ENCODE measurements around the gene TSC22D4.
"Not testable (repeated sequence)": the region's sequence is repeated elsewhere in the genome, so short reads cannot be mapped to it uniquely, and the experiment has no call there.

The TSC22D4 gene

GRCh38 chr7:100509231-100509630 is 30.2 kb upstream of the TSC22D4 start:
- Histone ChIP-seq H3K4me2 (ENCODE audit: low read length) (no peak overlapping the region), H2BK12ac (ENCODE audit: low read length) (no peak overlapping the region), H3K14ac (ENCODE audit: low read length) (no peak overlapping the region), H2AK5ac (ENCODE audit: low read length) (no peak overlapping the region), H3K9ac (ENCODE audit: low read length) (no peak overlapping the region), H2BK5ac (ENCODE audit: low read depth, low read length, poor library complexity) (no peak overlapping the region), H3K27ac (ENCODE audit: low read depth, low read length) (no peak overlapping the region), H3K36me3 (ENCODE audit: control insufficient read depth in 1 of 2, insufficient read depth in 2 of 2, low read length in 2 of 2) (no peaks in the 10 kb centered on the region), H4K91ac (ENCODE audit: low read depth, low read length) (no peak overlapping the region), H3K79me1 (ENCODE audit: low read length) (no peaks in the 10 kb centered on the region), H3K4ac (ENCODE audit: low read depth, low read length) (no peak overlapping the region), H3K18ac (ENCODE audit: low read length) (no peak overlapping the region), H2BK120ac (ENCODE audit: insufficient read depth, low read length, poor library complexity) (no peak overlapping the region), H3K9me3 (ENCODE audit: insufficient read depth, low read depth, low read length) (peaks cover 1% of the 10 kb centered on the region), H3K4me1 (ENCODE audit: control insufficient read depth in 1 of 2, insufficient read depth in 2 of 2, low read length in 2 of 2) (no peaks in the 10 kb centered on the region), H4K8ac (ENCODE audit: low read depth, low read length) (no peak overlapping the region), H3K4me3 (ENCODE audit: low read depth, low read length) (no peak overlapping the region), H3K79me2 (ENCODE audit: control insufficient read depth, insufficient read depth, low read length, poor library complexity) (no peaks in the 10 kb centered on the region), H3K23ac (ENCODE audit: low read length) (no peak overlapping the region), H3K27me3 (ENCODE audit: insufficient read depth, low read length) (no peaks in the 10 kb centered on the region), H2AFZ (ENCODE audit: insufficient read depth, low read length, poor library complexity) (no peak overlapping the region), H4K12ac (ENCODE audit: low read depth, low read length) (no peak overlapping the region)
- no CpG with 5 or more reads among the region's 15 CpGs for WGBS (ENCODE audit: extremely low coverage, insufficient coverage, insufficient read length)
- DNase-seq, result peak; percentile 74 to 80

GRCh38 chr7:100506356-100506923 is 27.4 kb upstream of the TSC22D4 start:
- Histone ChIP-seq H3K4me2 (ENCODE audit: low read length) (no peak overlapping the region), H3K14ac (ENCODE audit: low read length) (no peak overlapping the region), H3K9me3 (ENCODE audit: insufficient read depth, low read depth, low read length) (no peaks in the 10 kb centered on the region), H4K8ac (ENCODE audit: low read depth, low read length) (no peak overlapping the region), H3K36me3 (ENCODE audit: control insufficient read depth in 1 of 2, insufficient read depth in 2 of 2, low read length in 2 of 2) (no peaks in the 10 kb centered on the region), H3K4me3 (ENCODE audit: low read depth, low read length) (no peak overlapping the region), H2AK5ac (ENCODE audit: low read length) (no peak overlapping the region), H3K79me2 (ENCODE audit: control insufficient read depth, insufficient read depth, low read length, poor library complexity) (no peaks in the 10 kb centered on the region), H2BK5ac (ENCODE audit: low read depth, low read length, poor library complexity) (no peak overlapping the region), H3K27ac (ENCODE audit: low read depth, low read length) (no peak overlapping the region), H4K91ac (ENCODE audit: low read depth, low read length) (no peak overlapping the region), H3K4me1 (ENCODE audit: control insufficient read depth in 1 of 2, insufficient read depth in 2 of 2, low read length in 2 of 2) (peaks cover 7 to 9% of the 10 kb centered on the region in 2 experiments), H3K79me1 (ENCODE audit: low read length) (peaks cover 3% of the 10 kb centered on the region), H3K18ac (ENCODE audit: low read length) (no peak overlapping the region), H2AFZ (ENCODE audit: insufficient read depth, low read length, poor library complexity) (no peak overlapping the region), H3K23ac (ENCODE audit: low read length) (no peak overlapping the region), H3K27me3 (ENCODE audit: insufficient read depth, low read length) (no peaks in the 10 kb centered on the region), H2BK12ac (ENCODE audit: low read length) (no peak overlapping the region), H3K9ac (ENCODE audit: low read length) (no peak overlapping the region), H4K12ac (ENCODE audit: low read depth, low read length) (no peak overlapping the region), H3K4ac (ENCODE audit: low read depth, low read length) (no peak overlapping the region), H2BK120ac (ENCODE audit: insufficient read depth, low read length, poor library complexity) (no peak overlapping the region)
- WGBS (ENCODE audit: extremely low coverage, insufficient coverage, insufficient read length), result no CpG with 5 or more reads among the region's 8 CpGs
- no peak for DNase-seq

- H2AFZ ChIP-seq (ENCODE audit: insufficient read depth, low read length, poor library complexity), result no peak overlapping the region
- peaks cover 7 to 9% of the 10 kb centered on the region in 2 experiments for H3K4me1 ChIP-seq (ENCODE audit: control insufficient read depth in 1 of 2, insufficient read depth in 2 of 2, low read length in 2 of 2)
- H3K9ac ChIP-seq (ENCODE audit: low read length), result no peak overlapping the region
- no peak overlapping the region for H3K4me2 ChIP-seq (ENCODE audit: low read length)
- H3K9me3 ChIP-seq (ENCODE audit: insufficient read depth, low read depth, low read length), result no peaks in the 10 kb centered on the region
- H3K18ac ChIP-seq (ENCODE audit: low read length), result no peak overlapping the region
- H4K91ac ChIP-seq (ENCODE audit: low read depth, low read length), result no peak overlapping the region
- H2BK12ac ChIP-seq (ENCODE audit: low read length), result no peak overlapping the region
- no peaks in the 10 kb centered on the region for H3K36me3 ChIP-seq (ENCODE audit: control insufficient read depth in 1 of 2, insufficient read depth in 2 of 2, low read length in 2 of 2)
- H2BK120ac ChIP-seq (ENCODE audit: insufficient read depth, low read length, poor library complexity), result no peak overlapping the region
- no peak overlapping the region for H3K4ac ChIP-seq (ENCODE audit: low read depth, low read length)
- no peaks in the 10 kb centered on the region for H3K27me3 ChIP-seq (ENCODE audit: insufficient read depth, low read length)
- no peak overlapping the region for H3K27ac ChIP-seq (ENCODE audit: low read depth, low read length)
- no peak overlapping the region for H4K12ac ChIP-seq (ENCODE audit: low read depth, low read length)
- H3K23ac ChIP-seq (ENCODE audit: low read length), result no peak overlapping the region
- H3K4me3 ChIP-seq (ENCODE audit: low read depth, low read length), result no peak overlapping the region
- H2BK5ac ChIP-seq (ENCODE audit: low read depth, low read length, poor library complexity), result no peak overlapping the region
- peaks cover 3% of the 10 kb centered on the region for H3K79me1 ChIP-seq (ENCODE audit: low read length)
- no peak overlapping the region for H3K14ac ChIP-seq (ENCODE audit: low read length)
- no peaks in the 10 kb centered on the region for H3K79me2 ChIP-seq (ENCODE audit: control insufficient read depth, insufficient read depth, low read length, poor library complexity)
- whole genome bisulfite sequencing (ENCODE audit: extremely low coverage, insufficient coverage, insufficient read length), result no CpG with 5 or more reads among the region's 9 CpGs
- DNase-seq, result no peak
- no peak overlapping the region for H4K8ac ChIP-seq (ENCODE audit: low read depth, low read length)
- H2AK5ac ChIP-seq (ENCODE audit: low read length), result no peak overlapping the region
These were observed 26.0 kb upstream of the TSC22D4 start for GRCh38 chr7:100504887-100505611.

- H3K4me3 ChIP-seq (ENCODE audit: low read depth, low read length); H3K14ac ChIP-seq (ENCODE audit: low read length); H3K27me3 ChIP-seq (ENCODE audit: insufficient read depth, low read length); H3K36me3 ChIP-seq (ENCODE audit: control insufficient read depth in 1 of 2, insufficient read depth in 2 of 2, low read length in 2 of 2); H4K8ac ChIP-seq (ENCODE audit: low read depth, low read length); H3K79me2 ChIP-seq (ENCODE audit: control insufficient read depth, insufficient read depth, low read length, poor library complexity); H2BK5ac ChIP-seq (ENCODE audit: low read depth, low read length, poor library complexity); H3K27ac ChIP-seq (ENCODE audit: low read depth, low read length); H2AFZ ChIP-seq (ENCODE audit: insufficient read depth, low read length, poor library complexity); H3K4me1 ChIP-seq (ENCODE audit: control insufficient read depth in 1 of 2, insufficient read depth in 2 of 2, low read length in 2 of 2); H2BK12ac ChIP-seq (ENCODE audit: low read length); H3K9me3 ChIP-seq (ENCODE audit: insufficient read depth, low read depth, low read length); H2BK120ac ChIP-seq (ENCODE audit: insufficient read depth, low read length, poor library complexity); H3K4me2 ChIP-seq (ENCODE audit: low read length); H3K23ac ChIP-seq (ENCODE audit: low read length); H4K12ac ChIP-seq (ENCODE audit: low read depth, low read length); H3K79me1 ChIP-seq (ENCODE audit: low read length); H2AK5ac ChIP-seq (ENCODE audit: low read length); H3K9ac ChIP-seq (ENCODE audit: low read length); H4K91ac ChIP-seq (ENCODE audit: low read depth, low read length); H3K18ac ChIP-seq (ENCODE audit: low read length); H3K4ac ChIP-seq (ENCODE audit: low read depth, low read length): not testable (repeated sequence)
- WGBS (ENCODE audit: extremely low coverage, insufficient coverage, insufficient read length), result no CpG with 5 or more reads among the region's 3 CpGs
- DNase-seq, result peak; percentile 18 to 58
These were observed 25.0 kb upstream of the TSC22D4 start for GRCh38 chr7:100504031-100504430.
